Measurements from ENCODE around the gene BNIP3. TPM values are rescaled to one million over a fixed set of nuclear protein-coding genes. Genes with fewer than 3 reads are reported as not detected.

Gene BNIP3
- polyA plus RNA-seq, 2 donors: 17.4 to 23.9 TPM

GRCh38 chr10:132019366-132019765 is 37.6 kb upstream of the BNIP3 start:
- Histone ChIP-seq H3K4me1 (ENCODE audit: control insufficient read depth in 2 of 2, insufficient read depth in 2 of 2, low read length in 1 of 2) (no peaks in the 10 kb centered on the region), H3K27ac (ENCODE audit: low read depth in 2 of 2, low read length in 1 of 2) (no peak overlapping the region)

GRCh38 chr10:132018446-132018845 is 36.7 kb upstream of the BNIP3 start:
- H3K27ac ChIP-seq (ENCODE audit: low read depth in 2 of 2, low read length in 1 of 2): no peak overlapping the region

More at GRCh38 chr10:132019366-132019765, 37.6 kb upstream of the BNIP3 start:
- no peaks in the 10 kb centered on the region for H3K36me3 ChIP-seq (ENCODE audit: control insufficient read depth in 2 of 2, insufficient read depth in 2 of 2, low read length in 1 of 2)
- H3K27me3 ChIP-seq (ENCODE audit: control insufficient read depth in 1 of 2, insufficient read depth in 2 of 2, low read length in 2 of 2): no peaks in the 10 kb centered on the region
- WGBS, 2 donors: 94 to 96% methylated on average over 7 of the region's 7 CpGs
- H3K9me3 ChIP-seq (ENCODE audit: control insufficient read depth in 2 of 2, insufficient read depth in 1 of 2, low read depth in 1 of 2, low read length in 1 of 2): no peaks in the 10 kb centered on the region
- no peak overlapping the region for H3K4me3 ChIP-seq (ENCODE audit: low read depth in 1 of 2, low read length in 2 of 2)

DNA sequence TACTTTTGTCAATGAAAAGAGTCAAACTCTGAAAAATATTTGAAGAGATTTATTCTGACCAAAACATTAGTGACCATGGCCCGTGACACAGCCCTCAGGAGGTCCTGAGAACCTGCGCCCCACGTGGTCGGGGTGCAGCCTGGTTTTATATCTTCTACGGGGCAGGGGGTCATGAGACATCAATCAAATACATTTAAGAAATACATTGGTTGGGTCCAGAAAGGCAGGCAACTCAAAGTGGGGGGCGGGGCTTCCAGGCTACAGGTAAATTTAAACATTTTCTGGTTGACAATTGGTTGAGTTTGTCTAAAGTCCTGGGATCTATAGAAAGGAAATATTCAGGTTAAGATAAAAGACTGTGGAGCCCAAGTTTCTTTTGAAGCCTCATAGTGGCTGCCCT is 34.8 kb upstream of the BNIP3 start:
- H3K36me3 ChIP-seq (ENCODE audit: control insufficient read depth in 2 of 2, insufficient read depth in 2 of 2, low read length in 1 of 2): no peaks in the 10 kb centered on the region
- H3K4me3 ChIP-seq (ENCODE audit: low read depth in 1 of 2, low read length in 2 of 2): no peak overlapping the region
- no peaks in the 10 kb centered on the region for H3K27me3 ChIP-seq (ENCODE audit: control insufficient read depth in 1 of 2, insufficient read depth in 2 of 2, low read length in 2 of 2)
- H3K4me1 ChIP-seq (ENCODE audit: control insufficient read depth in 2 of 2, insufficient read depth in 2 of 2, low read length in 1 of 2): no peaks in the 10 kb centered on the region
- no peak overlapping the region for H3K27ac ChIP-seq (ENCODE audit: low read depth in 2 of 2, low read length in 1 of 2)
- 71 to 73% methylated on average over 6 of the region's 6 CpGs for WGBS, 2 donors
- H3K9me3 ChIP-seq (ENCODE audit: control insufficient read depth in 2 of 2, insufficient read depth in 1 of 2, low read depth in 1 of 2, low read length in 1 of 2): no peaks in the 10 kb centered on the region

More at GRCh38 chr10:132018446-132018845, 36.7 kb upstream of the BNIP3 start:
- H3K4me1 ChIP-seq (ENCODE audit: control insufficient read depth in 2 of 2, insufficient read depth in 2 of 2, low read length in 1 of 2): no peaks in the 10 kb centered on the region
- H3K9me3 ChIP-seq (ENCODE audit: control insufficient read depth in 2 of 2, insufficient read depth in 1 of 2, low read depth in 1 of 2, low read length in 1 of 2): no peaks in the 10 kb centered on the region
- H3K4me3 ChIP-seq (ENCODE audit: low read depth in 1 of 2, low read length in 2 of 2): no peak overlapping the region
- H3K27me3 ChIP-seq (ENCODE audit: control insufficient read depth in 1 of 2, insufficient read depth in 2 of 2, low read length in 2 of 2): no peaks in the 10 kb centered on the region
- H3K36me3 ChIP-seq (ENCODE audit: control insufficient read depth in 2 of 2, insufficient read depth in 2 of 2, low read length in 1 of 2): no peaks in the 10 kb centered on the region
- 72 to 88% methylated on average over 5 of the region's 5 CpGs for WGBS, 2 donors

- Histone ChIP-seq H3K27ac (ENCODE audit: low read depth in 2 of 2, low read length in 1 of 2) (no peak overlapping the region), H3K9me3 (ENCODE audit: control insufficient read depth in 2 of 2, insufficient read depth in 1 of 2, low read depth in 1 of 2, low read length in 1 of 2) (no peaks in the 10 kb centered on the region), H3K36me3 (ENCODE audit: control insufficient read depth in 2 of 2, insufficient read depth in 2 of 2, low read length in 1 of 2) (no peaks in the 10 kb centered on the region), H3K4me1 (ENCODE audit: control insufficient read depth in 2 of 2, insufficient read depth in 2 of 2, low read length in 1 of 2) (peaks cover 0 to 3% of the 10 kb centered on the region in 2 donors), H3K4me3 (ENCODE audit: low read depth in 1 of 2, low read length in 2 of 2) (no peak overlapping the region), H3K27me3 (ENCODE audit: control insufficient read depth in 1 of 2, insufficient read depth in 2 of 2, low read length in 2 of 2) (no peaks in the 10 kb centered on the region)
- WGBS, 2 donors: 81 to 83% methylated on average over 1 of the region's 1 CpG
Observed at GRCh38 chr10:132011445-132011844, 29.7 kb upstream of the BNIP3 start.

GRCh38 chr10:132011024-132011423 is 29.3 kb upstream of the BNIP3 start:
- WGBS, 2 donors: 68 to 80% methylated on average over 6 of the region's 6 CpGs
- Histone ChIP-seq H3K4me1 (ENCODE audit: control insufficient read depth in 2 of 2, insufficient read depth in 2 of 2, low read length in 1 of 2) (peaks cover 0 to 3% of the 10 kb centered on the region in 2 donors), H3K36me3 (ENCODE audit: control insufficient read depth in 2 of 2, insufficient read depth in 2 of 2, low read length in 1 of 2) (no peaks in the 10 kb centered on the region), H3K4me3 (ENCODE audit: low read depth in 1 of 2, low read length in 2 of 2) (no peak overlapping the region), H3K27ac (ENCODE audit: low read depth in 2 of 2, low read length in 1 of 2) (no peak overlapping the region), H3K9me3 (ENCODE audit: control insufficient read depth in 2 of 2, insufficient read depth in 1 of 2, low read depth in 1 of 2, low read length in 1 of 2) (no peaks in the 10 kb centered on the region), H3K27me3 (ENCODE audit: control insufficient read depth in 1 of 2, insufficient read depth in 2 of 2, low read length in 2 of 2) (no peaks in the 10 kb centered on the region)

GRCh38 chr10:132010483-132010882 is 28.8 kb upstream of the BNIP3 start:
- Histone ChIP-seq H3K4me1 (ENCODE audit: control insufficient read depth in 2 of 2, insufficient read depth in 2 of 2, low read length in 1 of 2) (peaks cover 0 to 3% of the 10 kb centered on the region in 2 donors), H3K4me3 (ENCODE audit: low read depth in 1 of 2, low read length in 2 of 2) (no peak overlapping the region), H3K27ac (ENCODE audit: low read depth in 2 of 2, low read length in 1 of 2) (no peak overlapping the region), H3K36me3 (ENCODE audit: control insufficient read depth in 2 of 2, insufficient read depth in 2 of 2, low read length in 1 of 2) (no peaks in the 10 kb centered on the region), H3K9me3 (ENCODE audit: control insufficient read depth in 2 of 2, insufficient read depth in 1 of 2, low read depth in 1 of 2, low read length in 1 of 2) (peaks cover 0 to under 1% of the 10 kb centered on the region in 2 donors), H3K27me3 (ENCODE audit: control insufficient read depth in 1 of 2, insufficient read depth in 2 of 2, low read length in 2 of 2) (no peaks in the 10 kb centered on the region)
- 92 to 95% methylated on average over 2 of the region's 2 CpGs for WGBS, 2 donors

GRCh38 chr10:132009575-132009974 is 27.9 kb upstream of the BNIP3 start:
- H3K27ac ChIP-seq (ENCODE audit: low read depth in 2 of 2, low read length in 1 of 2): no peak overlapping the region
- no peaks in the 10 kb centered on the region for H3K27me3 ChIP-seq (ENCODE audit: control insufficient read depth in 1 of 2, insufficient read depth in 2 of 2, low read length in 2 of 2)
- H3K4me1 ChIP-seq (ENCODE audit: control insufficient read depth in 2 of 2, insufficient read depth in 2 of 2, low read length in 1 of 2): peaks cover 0 to 3% of the 10 kb centered on the region in 2 donors
- H3K4me3 ChIP-seq (ENCODE audit: low read depth in 1 of 2, low read length in 2 of 2): no peak overlapping the region
- 36 to 38% methylated on average over 3 of the region's 3 CpGs for WGBS, 2 donors
- H3K9me3 ChIP-seq (ENCODE audit: control insufficient read depth in 2 of 2, insufficient read depth in 1 of 2, low read depth in 1 of 2, low read length in 1 of 2): peaks cover 0 to 6% of the 10 kb centered on the region in 2 donors
- H3K36me3 ChIP-seq (ENCODE audit: control insufficient read depth in 2 of 2, insufficient read depth in 2 of 2, low read length in 1 of 2): no peaks in the 10 kb centered on the region

- 84 to 89% methylated on average over 10 of the region's 10 CpGs for WGBS, 2 donors
- Histone ChIP-seq H3K36me3 (ENCODE audit: control insufficient read depth in 2 of 2, insufficient read depth in 2 of 2, low read length in 1 of 2) (no peaks in the 10 kb centered on the region), H3K9me3 (ENCODE audit: control insufficient read depth in 2 of 2, insufficient read depth in 1 of 2, low read depth in 1 of 2, low read length in 1 of 2) (peaks cover 0 to 6% of the 10 kb centered on the region in 2 donors), H3K4me1 (ENCODE audit: control insufficient read depth in 2 of 2, insufficient read depth in 2 of 2, low read length in 1 of 2) (peaks cover 0 to 3% of the 10 kb centered on the region in 2 donors), H3K27me3 (ENCODE audit: control insufficient read depth in 1 of 2, insufficient read depth in 2 of 2, low read length in 2 of 2) (no peaks in the 10 kb centered on the region), H3K4me3 (ENCODE audit: low read depth in 1 of 2, low read length in 2 of 2) (no peak overlapping the region), H3K27ac (ENCODE audit: low read depth in 2 of 2, low read length in 1 of 2) (no peak overlapping the region)
Observed at GRCh38 chr10:132007681-132008080, 26.0 kb upstream of the BNIP3 start.

GRCh38 chr10:132006966-132007365 is 25.2 kb upstream of the BNIP3 start:
- WGBS, 2 donors: 88 to 92% methylated on average over 4 of the region's 4 CpGs
- Histone ChIP-seq H3K27ac (ENCODE audit: low read depth in 2 of 2, low read length in 1 of 2) (no peak overlapping the region), H3K36me3 (ENCODE audit: control insufficient read depth in 2 of 2, insufficient read depth in 2 of 2, low read length in 1 of 2) (no peaks in the 10 kb centered on the region), H3K9me3 (ENCODE audit: control insufficient read depth in 2 of 2, insufficient read depth in 1 of 2, low read depth in 1 of 2, low read length in 1 of 2) (peaks cover 0 to 6% of the 10 kb centered on the region in 2 donors), H3K27me3 (ENCODE audit: control insufficient read depth in 1 of 2, insufficient read depth in 2 of 2, low read length in 2 of 2) (no peaks in the 10 kb centered on the region), H3K4me1 (ENCODE audit: control insufficient read depth in 2 of 2, insufficient read depth in 2 of 2, low read length in 1 of 2) (peaks cover 0 to 3% of the 10 kb centered on the region in 2 donors), H3K4me3 (ENCODE audit: low read depth in 1 of 2, low read length in 2 of 2) (no peak overlapping the region)

DNA sequence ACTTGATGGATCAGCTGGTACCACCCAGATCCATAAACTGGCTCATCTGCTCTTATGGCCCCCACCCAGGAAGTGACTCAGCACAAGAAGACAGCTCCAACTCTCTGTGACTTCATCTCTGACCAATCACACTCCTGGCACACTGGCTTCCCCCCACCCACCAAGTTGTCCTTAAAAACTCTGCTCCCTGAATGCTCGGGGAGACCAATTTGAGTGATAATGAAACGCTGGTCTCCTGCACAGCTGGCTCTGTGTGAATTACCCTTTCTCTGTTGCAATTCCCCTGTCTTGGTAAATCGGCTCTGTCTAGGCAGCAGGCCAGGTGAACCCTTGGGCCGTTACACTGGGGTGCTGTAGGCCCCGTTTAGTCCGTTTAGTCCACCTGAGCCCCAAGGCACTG is 23.4 kb upstream of the BNIP3 start:
- Histone ChIP-seq H3K36me3 (ENCODE audit: control insufficient read depth in 2 of 2, insufficient read depth in 2 of 2, low read length in 1 of 2) (no peaks in the 10 kb centered on the region), H3K4me1 (ENCODE audit: control insufficient read depth in 2 of 2, insufficient read depth in 2 of 2, low read length in 1 of 2) (peaks cover 0 to 3% of the 10 kb centered on the region in 2 donors), H3K9me3 (ENCODE audit: control insufficient read depth in 2 of 2, insufficient read depth in 1 of 2, low read depth in 1 of 2, low read length in 1 of 2) (peaks cover 0 to 6% of the 10 kb centered on the region in 2 donors), H3K27ac (ENCODE audit: low read depth in 2 of 2, low read length in 1 of 2) (no peak overlapping the region), H3K27me3 (ENCODE audit: control insufficient read depth in 1 of 2, insufficient read depth in 2 of 2, low read length in 2 of 2) (no peaks in the 10 kb centered on the region), H3K4me3 (ENCODE audit: low read depth in 1 of 2, low read length in 2 of 2) (no peak overlapping the region)
- WGBS, 2 donors: 93 to 94% methylated on average over 6 of the region's 6 CpGs

Measured in esophagus (tissue), 2 donors.